ENCODE data around the gene TPCN2.

TPCN2 gene

DNA sequence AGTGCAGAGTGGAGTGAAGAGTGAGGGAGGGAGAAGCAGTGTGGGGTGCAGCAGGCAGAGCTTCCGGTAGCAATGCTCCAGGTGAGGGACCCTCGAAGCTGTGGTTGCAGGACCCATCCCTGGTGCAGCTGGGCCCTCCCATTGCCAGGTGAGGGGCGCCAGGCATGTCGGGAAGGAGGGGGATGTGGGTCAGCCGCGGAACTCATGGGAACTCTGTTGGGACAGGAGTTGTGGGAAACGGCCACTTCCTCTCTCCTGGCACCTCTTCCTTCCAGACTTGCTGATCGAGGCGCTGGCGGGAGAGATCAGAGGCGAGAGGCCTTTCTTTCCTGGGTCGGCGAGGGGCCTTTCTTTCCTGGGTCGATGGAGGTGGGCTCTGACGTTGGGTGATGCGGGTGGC is 48.5 kb downstream of the TPCN2 start:
- no peak for DNase-seq
- Histone ChIP-seq H3K9me3 (no peaks in the 10 kb centered on the region), H3K4me1 (peaks cover 0 to 7% (median 5%) of the 10 kb centered on the region in 4 donors), H3K4me3 (no peak overlapping the region), H3K27me3 (no peaks in the 10 kb centered on the region), H3K27ac (no peak overlapping the region), H3K36me3 (peaks cover 0 to 15% (median 15%) of the 10 kb centered on the region in 3 donors)
- TF ChIP-seq, protein P1, sequence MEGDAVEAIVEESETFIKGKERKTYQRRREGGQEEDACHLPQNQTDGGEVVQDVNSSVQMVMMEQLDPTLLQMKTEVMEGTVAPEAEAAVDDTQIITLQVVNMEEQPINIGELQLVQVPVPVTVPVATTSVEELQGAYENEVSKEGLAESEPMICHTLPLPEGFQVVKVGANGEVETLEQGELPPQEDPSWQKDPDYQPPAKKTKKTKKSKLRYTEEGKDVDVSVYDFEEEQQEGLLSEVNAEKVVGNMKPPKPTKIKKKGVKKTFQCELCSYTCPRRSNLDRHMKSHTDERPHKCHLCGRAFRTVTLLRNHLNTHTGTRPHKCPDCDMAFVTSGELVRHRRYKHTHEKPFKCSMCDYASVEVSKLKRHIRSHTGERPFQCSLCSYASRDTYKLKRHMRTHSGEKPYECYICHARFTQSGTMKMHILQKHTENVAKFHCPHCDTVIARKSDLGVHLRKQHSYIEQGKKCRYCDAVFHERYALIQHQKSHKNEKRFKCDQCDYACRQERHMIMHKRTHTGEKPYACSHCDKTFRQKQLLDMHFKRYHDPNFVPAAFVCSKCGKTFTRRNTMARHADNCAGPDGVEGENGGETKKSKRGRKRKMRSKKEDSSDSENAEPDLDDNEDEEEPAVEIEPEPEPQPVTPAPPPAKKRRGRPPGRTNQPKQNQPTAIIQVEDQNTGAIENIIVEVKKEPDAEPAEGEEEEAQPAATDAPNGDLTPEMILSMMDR (IDR thresholded peaks at IDR 0.05), result no peak
- intact Hi-C loops (cut with DNase I; ENCODE audit: low total_unique reads), result no loop called here

DNA sequence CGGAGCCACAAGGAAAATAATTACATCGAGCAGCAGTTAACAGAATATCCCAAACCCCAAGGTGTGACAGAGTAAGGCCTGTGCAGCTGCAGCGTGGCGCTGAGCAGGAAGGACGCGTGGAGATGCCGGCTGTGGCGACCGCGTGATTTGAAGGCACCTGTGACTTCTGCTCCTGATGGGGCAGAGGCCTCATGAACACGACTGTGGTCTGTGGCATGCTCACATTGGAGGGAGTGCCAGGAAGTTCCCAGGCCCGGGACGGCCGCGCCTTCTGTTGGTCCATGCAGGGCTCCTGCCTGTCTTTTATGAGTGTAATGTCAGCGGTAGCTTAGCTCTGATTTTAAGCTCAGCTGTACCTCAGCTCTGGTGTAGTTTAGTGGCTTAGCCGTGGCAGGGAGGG is 50.4 kb downstream of the TPCN2 start:
- TF ChIP-seq, protein P1 (IDR thresholded peaks at IDR 0.05), result no peak
- Histone ChIP-seq H3K4me3 (no peak overlapping the region), H3K36me3 (peaks cover 0 to 6% (median 0%) of the 10 kb centered on the region in 3 donors), H3K9me3 (no peaks in the 10 kb centered on the region), H3K27me3 (peaks cover 0 to 4% of the 10 kb centered on the region in 2 donors), H3K4me1 (peaks cover 0 to 7% (median 5%) of the 10 kb centered on the region in 4 donors), H3K27ac (no peak overlapping the region)
- intact Hi-C loops (cut with DNase I; ENCODE audit: low total_unique reads), result no loop called here
- no peak for DNase-seq

DNA sequence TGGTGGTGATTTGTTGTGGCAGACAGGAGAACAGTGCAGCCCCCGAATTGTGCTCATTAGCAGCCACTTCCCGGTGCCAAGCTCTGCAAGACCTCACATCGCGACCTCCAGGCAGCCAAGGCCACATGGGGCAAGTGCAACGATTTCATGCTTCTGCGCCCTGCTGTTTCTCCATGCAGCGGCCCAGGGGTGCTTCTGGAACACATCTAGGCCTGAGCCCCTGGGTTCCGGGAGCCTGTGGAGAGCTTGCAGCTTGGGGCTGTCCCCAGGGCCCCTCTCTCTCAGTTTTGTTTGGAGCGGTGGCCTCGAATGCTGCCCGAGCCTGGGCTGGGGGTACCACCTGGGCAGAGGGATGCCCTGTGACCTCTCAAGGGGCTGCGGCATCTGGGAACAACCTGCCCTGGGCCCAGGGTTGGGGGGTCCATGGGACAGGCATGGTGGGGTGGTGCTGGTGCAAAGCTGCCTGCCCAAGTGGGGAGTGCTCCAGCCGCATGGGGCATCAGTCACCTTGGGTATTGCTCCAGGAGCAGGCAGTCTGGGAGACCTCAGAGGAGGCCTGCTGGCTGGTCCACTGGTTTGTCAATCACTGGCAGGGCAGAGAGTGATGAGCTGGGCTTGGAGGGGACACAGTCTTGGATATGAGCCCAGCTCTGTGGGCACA is 51.9 kb downstream of the TPCN2 start:
- Histone ChIP-seq H3K9me3 (no peaks in the 10 kb centered on the region), H3K27me3 (peaks cover 0 to 4% of the 10 kb centered on the region in 2 donors), H3K4me1 (peaks cover 0 to 10% (median 5%) of the 10 kb centered on the region in 4 donors), H3K36me3 (peaks cover 0 to 6% (median 0%) of the 10 kb centered on the region in 3 donors), H3K4me3 (no peak overlapping the region), H3K27ac (no peak overlapping the region)
- DNase-seq, result no peak
- intact Hi-C loops (cut with DNase I; ENCODE audit: low total_unique reads), result loop anchor here (1.0 kb wide), 1 partner anchor 543 kb away; no protein-coding TSS in a partner anchor
- TF ChIP-seq, protein P1 (IDR thresholded peaks at IDR 0.05), result no peak

DNA sequence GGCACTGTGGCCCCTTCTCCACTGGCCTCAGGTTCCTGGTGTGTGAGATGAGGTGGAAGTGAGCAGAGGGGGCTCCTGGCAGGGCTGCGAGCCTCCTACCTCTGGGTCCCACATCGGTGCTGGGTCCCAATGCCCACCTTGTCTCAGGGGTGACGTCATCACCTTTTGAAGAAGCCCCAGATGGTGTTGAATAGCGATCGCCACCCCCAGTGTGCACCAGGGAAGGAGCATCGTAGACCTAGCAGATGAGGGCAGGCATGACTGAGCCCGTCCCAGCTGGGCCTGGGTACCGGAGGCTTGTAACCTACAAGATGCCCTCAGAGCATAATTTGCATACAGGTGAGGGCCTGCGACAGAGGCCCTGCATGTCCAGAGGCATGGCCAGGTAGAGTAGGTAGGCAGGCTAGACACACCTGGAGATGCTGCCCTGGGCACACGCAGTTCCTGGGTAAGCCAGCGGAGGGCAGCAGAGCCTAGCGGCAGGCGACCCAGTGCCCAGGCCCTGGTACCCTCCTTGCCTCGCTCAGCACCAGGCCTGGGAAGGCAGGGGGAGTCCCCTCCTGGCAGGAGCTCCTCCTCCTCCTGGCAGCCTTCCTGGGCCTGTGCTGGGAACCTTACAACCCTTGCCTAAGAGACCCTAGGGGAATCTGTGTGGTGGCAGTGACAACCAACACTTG is 52.5 kb downstream of the TPCN2 start:
- DNase-seq, result peak; percentile 64 to 90
- no peaks in the 10 kb centered on the region for H3K9me3 ChIP-seq
- peaks cover 0 to 15% (median 5%) of the 10 kb centered on the region in 4 donors for H3K4me1 ChIP-seq
- H3K4me3 ChIP-seq, result no peak overlapping the region
- H3K27me3 ChIP-seq, result peaks cover 0 to 4% of the 10 kb centered on the region in 2 donors
- TF ChIP-seq, protein P1 (IDR thresholded peaks at IDR 0.05), result peak; percentile 99 to 100
- intact Hi-C loops (cut with DNase I; ENCODE audit: low total_unique reads), result loop anchor here (1.0 kb wide), 1 partner anchor 542 kb away; no protein-coding TSS in a partner anchor
- H3K27ac ChIP-seq, result no peak overlapping the region
- H3K36me3 ChIP-seq, result peaks cover 0 to 6% (median 0%) of the 10 kb centered on the region in 3 donors

DNA sequence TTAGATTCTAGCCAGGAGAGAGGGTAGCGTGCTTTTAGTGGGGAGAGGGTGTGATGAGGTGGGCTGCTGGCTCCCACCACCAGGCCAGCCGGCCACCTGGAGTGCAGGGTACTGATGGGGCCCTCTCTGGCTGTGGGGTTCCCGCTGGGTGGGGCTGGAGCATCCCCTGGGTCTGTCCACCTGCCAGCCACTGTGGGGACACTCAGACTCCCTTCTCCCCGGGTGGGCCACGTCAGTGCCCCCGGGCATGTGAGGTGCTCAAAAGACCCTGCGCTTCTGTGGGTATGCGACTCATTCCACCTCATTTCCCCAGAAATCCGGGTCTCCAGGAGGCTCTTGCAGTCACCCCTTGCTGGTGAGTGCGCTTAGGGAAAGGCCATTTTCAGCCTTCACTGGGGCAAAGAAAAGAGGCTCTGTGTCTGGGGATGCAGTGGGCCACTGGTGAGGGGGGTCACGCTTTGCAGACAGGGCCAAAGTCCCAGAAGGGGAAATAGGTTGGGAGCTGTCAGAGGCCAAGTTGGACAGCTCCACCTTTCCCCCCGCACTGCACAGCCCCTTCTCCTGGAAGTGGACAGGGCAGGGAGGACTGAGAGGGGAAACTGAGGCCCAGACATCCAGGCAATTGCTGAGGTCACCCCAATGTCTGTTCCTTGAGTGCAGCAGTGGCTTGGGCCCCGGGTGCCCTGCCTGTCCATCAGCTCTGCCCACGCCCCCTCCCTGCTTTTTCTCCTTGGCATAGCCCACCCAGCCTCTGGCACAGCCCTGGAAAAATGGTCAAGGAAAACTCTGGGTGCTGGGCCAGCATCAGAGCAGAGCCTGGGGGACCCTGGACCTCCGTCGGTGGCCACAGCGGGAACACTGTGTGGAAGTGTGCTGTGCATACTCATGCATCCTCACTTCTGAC is 53.3 kb downstream of the TPCN2 start:
- H3K36me3 ChIP-seq, result peaks cover 0 to under 1% (median 0%) of the 10 kb centered on the region in 3 donors
- H3K27me3 ChIP-seq, result peaks cover 0 to 4% of the 10 kb centered on the region in 2 donors
- TF ChIP-seq, protein P1 (IDR thresholded peaks at IDR 0.05), result no peak
- intact Hi-C loops (cut with DNase I; ENCODE audit: low total_unique reads), result loop anchor here (1.0 kb wide), 1 partner anchor 541 kb away; no protein-coding TSS in a partner anchor
- H3K9me3 ChIP-seq, result no peaks in the 10 kb centered on the region
- H3K27ac ChIP-seq, result no peak overlapping the region
- no peak overlapping the region for H3K4me3 ChIP-seq
- H3K4me1 ChIP-seq, result peaks cover 0 to 21% (median 5%) of the 10 kb centered on the region in 4 donors
- no peak for DNase-seq

All from tibial artery (tissue), 4 donors.